H9 (cell line): ENCODE results near the gene ASF1B. TPM values are rescaled to one million over a fixed set of nuclear protein-coding genes. Genes with fewer than 3 reads are reported as not detected.

Source experiments
- DNase-seq: peaks from one replicate; pipeline ENCODE4 v3.0.0-alpha.2; 2017
- H2AFZ ChIP-seq: one replicate; pipeline ENCODE4 v1.6.1; 2013; ENCODE audit warnings: mild to moderate bottlenecking, low read length, control low read depth, moderate library complexity
- H2AK5ac ChIP-seq: 2 replicates; pipeline ENCODE4 v1.6.1; 2013; ENCODE audit warnings: low read length, control low read depth, mixed read lengths; ENCODE audit not compliant: insufficient read length
- H2BK120ac ChIP-seq: one replicate; pipeline ENCODE4 v1.6.1; 2013; ENCODE audit warnings: low read depth, mild to moderate bottlenecking, low read length, control low read depth, inconsistent platforms; ENCODE audit not compliant: poor library complexity, severe bottlenecking
- H2BK12ac ChIP-seq: 2 replicates; pipeline ENCODE4 v1.6.1; 2013; ENCODE audit warnings: low read length, control low read depth, mixed read lengths, low read depth; ENCODE audit not compliant: insufficient read length
- H2BK15ac ChIP-seq: 2 replicates; pipeline ENCODE4 v1.6.1; 2013; ENCODE audit warnings: low read depth, low read length, control low read depth
- H2BK20ac ChIP-seq: one replicate; pipeline ENCODE4 v1.6.1; 2013; ENCODE audit warnings: low read depth, mild to moderate bottlenecking, low read length, control low read depth, inconsistent platforms; ENCODE audit not compliant: poor library complexity, severe bottlenecking
- H2BK5ac ChIP-seq: 2 replicates; pipeline ENCODE4 v1.6.1; 2013; ENCODE audit warnings: low read length, control low read depth, mixed read lengths; ENCODE audit not compliant: insufficient read length
- H3K14ac ChIP-seq: 2 replicates; pipeline ENCODE4 v1.6.1; 2013; ENCODE audit warnings: low read length, control low read depth; ENCODE audit not compliant: insufficient read depth
- H3K18ac ChIP-seq: 2 replicates; pipeline ENCODE4 v1.6.1; 2013; ENCODE audit warnings: low read depth, mild to moderate bottlenecking, mixed read lengths, low read length, control low read depth; ENCODE audit not compliant: insufficient read length
- H3K23ac ChIP-seq: 2 replicates; pipeline ENCODE4 v1.6.1; 2013; ENCODE audit warnings: low read length, control low read depth, mixed read lengths, low read depth; ENCODE audit not compliant: insufficient read length
- H3K23me2 ChIP-seq: 2 replicates; pipeline ENCODE4 v1.6.1; 2013; ENCODE audit warnings: low read depth, mild to moderate bottlenecking, mixed read lengths, low read length, control low read depth; ENCODE audit not compliant: insufficient read length, poor library complexity, severe bottlenecking
- H3K27ac ChIP-seq: 2 replicates; pipeline ENCODE4 v1.5.1; 2013; ENCODE audit warnings: low read length, control low read depth, mixed read lengths, low read depth; ENCODE audit not compliant: insufficient read length
- H3K27me3 ChIP-seq: 2 replicates; pipeline ENCODE4 v1.6.1; 2013; ENCODE audit warnings: low read length, control low read depth, inconsistent platforms; ENCODE audit not compliant: insufficient read depth
- H3K4ac ChIP-seq: 2 replicates; pipeline ENCODE4 v1.6.1; 2013; ENCODE audit warnings: low read depth, mild to moderate bottlenecking, control low read depth, inconsistent platforms, low read length, moderate library complexity
- H3K4me1 ChIP-seq: 2 replicates; pipeline ENCODE4 v1.6.1; 2013; ENCODE audit warnings: low read length, control low read depth, inconsistent platforms; ENCODE audit not compliant: insufficient read depth
- H3K4me2 ChIP-seq: 2 replicates; pipeline ENCODE4 v1.6.1; 2013; ENCODE audit warnings: low read length, control low read depth, mixed read lengths; ENCODE audit not compliant: insufficient read length, insufficient read depth
- H3K56ac ChIP-seq: 2 replicates; pipeline ENCODE4 v1.6.1; 2013; ENCODE audit warnings: low read depth, mild to moderate bottlenecking, mixed read lengths, low read length, control low read depth; ENCODE audit not compliant: insufficient read length
- H3K79me1 ChIP-seq: 2 replicates; pipeline ENCODE4 v1.6.1; 2013; ENCODE audit warnings: low read depth, mild to moderate bottlenecking, moderate library complexity, low read length, control low read depth, inconsistent platforms; ENCODE audit not compliant: insufficient read depth, poor library complexity, severe bottlenecking
- H3K79me2 ChIP-seq: 2 replicates; pipeline ENCODE4 v1.6.1; 2013; ENCODE audit warnings: low read length, control low read depth, inconsistent platforms; ENCODE audit not compliant: insufficient read depth
- H3K9ac ChIP-seq: 2 replicates; pipeline ENCODE4 v1.6.1; 2013; ENCODE audit warnings: low read length, control low read depth, mixed read lengths; ENCODE audit not compliant: insufficient read length; ENCODE audit errors: extremely low read depth
- H3K9me3 ChIP-seq: one replicate; pipeline ENCODE4 v1.6.1; 2013; ENCODE audit warnings: low read depth, low read length, inconsistent platforms; ENCODE audit not compliant: control insufficient read depth
- H3T11ph ChIP-seq: one replicate; pipeline ENCODE4 v1.6.1; 2013; ENCODE audit warnings: mild to moderate bottlenecking, low read length, control low read depth, inconsistent platforms
- H4K20me1 ChIP-seq: one replicate; pipeline ENCODE4 v1.6.1; 2013; ENCODE audit not compliant: control insufficient read depth, insufficient read length, insufficient read depth
- H4K5ac ChIP-seq: 2 replicates; pipeline ENCODE4 v1.6.1; 2013; ENCODE audit warnings: low read depth, mild to moderate bottlenecking, mixed read lengths, low read length, control low read depth; ENCODE audit not compliant: insufficient read length
- H4K8ac ChIP-seq: replicated peaks from 2 replicates; pipeline ENCODE4 v1.6.1; 2013; ENCODE audit warnings: low read length, control low read depth, mixed read lengths, low read depth; ENCODE audit not compliant: insufficient read length
- H4K91ac ChIP-seq: 2 replicates; pipeline ENCODE4 v1.6.1; 2013; ENCODE audit warnings: low read depth, mild to moderate bottlenecking, moderate library complexity, mixed read lengths, low read length, control low read depth; ENCODE audit not compliant: insufficient read length
- H3K27ac Mint-ChIP-seq, 3 experiments: 2 replicates in 2 of 3; 3 replicates in 1 of 3; pipeline ENCODE4 v1.8.0; 2020 to 2021; ENCODE audit warnings: mixed read lengths in 3 of 3, mild to moderate bottlenecking in 1 of 3, moderate library complexity in 1 of 3
- H3K27me3 Mint-ChIP-seq: 2 replicates; pipeline ENCODE4 v1.8.0; 2021; ENCODE audit warnings: low read depth, mild to moderate bottlenecking, moderate library complexity, mixed read lengths
- H3K36me3 Mint-ChIP-seq, 3 experiments: 2 replicates in 2 of 3; 3 replicates in 1 of 3; pipeline ENCODE4 v1.8.0; 2020 to 2021; ENCODE audit warnings: low read depth in 3 of 3, mixed read lengths in 3 of 3; ENCODE audit not compliant: insufficient read depth in 1 of 3
- H3K4me1 Mint-ChIP-seq, 2 experiments: 2 replicates each; pipeline ENCODE4 v1.8.0; 2020; ENCODE audit warnings: mixed read lengths in 2 of 2
- H3K4me3 Mint-ChIP-seq, 2 experiments: 2 replicates in 1 of 2; 3 replicates in 1 of 2; pipeline ENCODE4 v1.8.0; 2020 to 2021; ENCODE audit warnings: mild to moderate bottlenecking in 2 of 2, mixed read lengths in 2 of 2, moderate library complexity in 1 of 2
- H3K9me3 Mint-ChIP-seq, 2 experiments: 2 replicates in 1 of 2; 3 replicates in 1 of 2; pipeline ENCODE4 v1.8.0; 2020; ENCODE audit warnings: mild to moderate bottlenecking in 2 of 2, mixed read lengths in 2 of 2, moderate library complexity in 1 of 2
- CTCF ChIP-seq: fragments of 200-600 bp; sonication (generic); conservative IDR thresholded peaks from 3 replicates; pipeline ENCODE4 v1.8.0; 2021; ENCODE audit warnings: antibody characterized with exemption, mild to moderate bottlenecking
- WGBS: extraction: QIAGEN DNeasy Blood & Tissue Kit; methylation state at CpG from one replicate; pipeline ENCODE4 v1.1.7; 2013; ENCODE audit warnings: missing lambda C conversion rate, low lambda C conversion rate, mixed read lengths; ENCODE audit not compliant: insufficient read length; ENCODE audit errors: extremely low coverage; 5-methylcytosine and 5-hydroxymethylcytosine counted together
- total RNA-seq: library from RNA; stranded (reverse); gene quantifications from 2 replicates; pipeline ENCODE4 v1.2.1, GENCODE V29; 2021

ASF1B gene
- total RNA-seq, 1 experiment from 2014 or later = 46.6 TPM

- TF ChIP-seq CTCF = no peak
- H3K27me3 ChIP-seq = no peaks in the 10 kb centered on the region
- H3K4me1 Mint-ChIP-seq = peaks cover 6 to 7% of the 10 kb centered on the region in 2 experiments; a peak in 3 of 4 replicates
- no peak overlapping the region for H4K5ac ChIP-seq
- H3K9me3 ChIP-seq = no peaks in the 10 kb centered on the region
- no peaks in the 10 kb centered on the region for H4K20me1 ChIP-seq
- no peak overlapping the region for H2BK120ac ChIP-seq
- H3K9ac ChIP-seq = peak overlapping the region; percentile 52
- no peaks in the 10 kb centered on the region for H3K79me1 ChIP-seq
- no peak overlapping the region for H2BK15ac ChIP-seq
- H3K18ac ChIP-seq = no peak overlapping the region
- H2BK5ac ChIP-seq = no peak overlapping the region
- no peak overlapping the region for H3K23ac ChIP-seq
- peak overlapping the region; percentile 89 to 95 for H3K4me3 Mint-ChIP-seq
- WGBS = no CpG with 5 or more reads among the region's 50 CpGs
- peak; percentile 98 for DNase-seq
- H4K91ac ChIP-seq = no peak overlapping the region
- no peak overlapping the region for H3K4ac ChIP-seq
- H3K14ac ChIP-seq = peak overlapping the region; percentile 21; the same call in 1 of the 2 replicates
- H2BK12ac ChIP-seq = no peak overlapping the region
- peak overlapping the region; percentile 23 for H2AFZ ChIP-seq
- no peak overlapping the region for H3K27ac ChIP-seq
- no peaks in the 10 kb centered on the region; the same call in 1 of the 2 replicates for H3K4me1 ChIP-seq
- peaks cover 9% of the 10 kb centered on the region for H3K23me2 ChIP-seq
- no peak overlapping the region for H4K8ac ChIP-seq
- no peaks in the 10 kb centered on the region for H3K79me2 ChIP-seq
- H3K36me3 Mint-ChIP-seq = no peaks in the 10 kb centered on the region; a peak in 1 of 7 replicates
- peaks cover 23% of the 10 kb centered on the region for H3K27me3 Mint-ChIP-seq
- H2BK20ac ChIP-seq = no peak overlapping the region
- peak overlapping the region; percentile 76 for H3K4me2 ChIP-seq
- H2AK5ac ChIP-seq = no peak overlapping the region
- peak overlapping the region in 2 of 3 experiments; percentile 86 to 94; a peak in 5 of 7 replicates for H3K27ac Mint-ChIP-seq
- no peak overlapping the region for H3T11ph ChIP-seq
- no peak overlapping the region for H3K56ac ChIP-seq
- H3K9me3 Mint-ChIP-seq = no peaks in the 10 kb centered on the region
Observed at GRCh38 chr19:14080887-14081796, 55.2 kb downstream of the ASF1B start.
